ENCODE results near the gene KLHL2. TPM values are rescaled to one million over a fixed set of nuclear protein-coding genes. Genes with fewer than 3 reads are reported as not detected.

KLHL2 gene
- total and polyA plus RNA-seq, 2 experiments from 2014 or later = 7.1 to 14.8 TPM

GRCh38 chr4:165194368-165194767, 13.0 kb upstream of the KLHL2 start:
- Mint-ChIP-seq H3K4me3 (no peak overlapping the region), H3K9me3 (no peaks in the 10 kb centered on the region), H3K4me1 (no peaks in the 10 kb centered on the region), H3K27me3 (ENCODE audit: insufficient read depth, low read depth, poor library complexity) (no peaks in the 10 kb centered on the region), H3K27ac (no peak overlapping the region), H3K36me3 (ENCODE audit: low read depth) (no peaks in the 10 kb centered on the region)
- TF ChIP-seq NANOG (IDR thresholded peaks at IDR 0.05; ENCODE audit: borderline replicate concordance) (no peak), ETS1 (IDR thresholded peaks at IDR 0.05) (no peak), CTCF (conservative IDR thresholded peaks at IDR 0.05; ENCODE audit: low read depth in 2 of 2) (no peak), EZH2phosphoT487 (IDR thresholded peaks at IDR 0.05; ENCODE audit: unreplicated experiment) (no peak), ZNF462 (CRISPR knock-in tag; IDR thresholded peaks at IDR 0.05) (no peak), ZNF114 (CRISPR knock-in tag; IDR thresholded peaks at IDR 0.05) (no peak)
- H3K4me1 ChIP-seq (ENCODE audit: insufficient read depth) = no peaks in the 10 kb centered on the region
- H3K27ac ChIP-seq (ENCODE audit: low read depth) = no peak overlapping the region
- ATAC-seq (no peak), DNase-seq (ENCODE audit: low spot score) (no peak)
- H4K20me1 ChIP-seq (replicated peaks; ENCODE audit: insufficient read depth) = no peaks in the 10 kb centered on the region
- H3K36me3 ChIP-seq (ENCODE audit: insufficient read depth) = no peaks in the 10 kb centered on the region
- H3K4me3 ChIP-seq = no peak overlapping the region
- no peaks in the 10 kb centered on the region for H3F3A ChIP-seq (replicated peaks; ENCODE audit: low read depth)
- no peaks in the 10 kb centered on the region for H3K27me3 ChIP-seq (ENCODE audit: insufficient read depth)
- H3K79me2 ChIP-seq (replicated peaks; ENCODE audit: insufficient read depth) = no peaks in the 10 kb centered on the region
- no peak overlapping the region for H3K4me2 ChIP-seq
- no peaks in the 10 kb centered on the region; the same call in 1 of the 2 replicates for H3K9me2 ChIP-seq (ENCODE audit: insufficient read depth)
- no peak overlapping the region for H2AFZ ChIP-seq

Measured in GM23338 (cell line).